Measurements from ENCODE around the gene SH3RF3. TPM values are rescaled to one million over a fixed set of nuclear protein-coding genes. Genes with fewer than 3 reads are reported as not detected.

SH3RF3 gene
- polyA plus RNA-seq, 1 of the 3 experiments (the other 2 are of a cell fraction), result 1.9 TPM

DNA sequence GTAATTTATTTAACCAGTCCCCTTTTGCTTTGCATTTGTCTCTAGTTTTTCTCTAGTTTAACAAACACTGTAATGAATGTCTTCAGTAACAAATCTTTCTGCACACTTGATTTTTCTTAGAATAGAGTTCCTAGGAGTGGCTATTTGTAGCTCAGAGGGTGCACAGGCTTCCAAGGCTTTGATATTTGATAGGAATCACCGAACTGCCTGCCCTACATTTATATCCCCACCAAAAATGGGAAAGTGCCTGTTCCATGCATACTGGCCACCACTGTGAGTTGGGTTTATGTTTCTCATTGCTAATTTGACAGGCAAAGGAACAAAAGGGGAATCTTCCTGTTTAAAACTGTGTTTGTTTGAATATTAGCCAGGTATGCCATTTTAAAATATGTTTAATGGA, 238.7 kb downstream of the SH3RF3 start:
- Histone ChIP-seq H3K4me3 (ENCODE audit: low read depth in 2 of 2, low read length in 1 of 2) (no peak overlapping the region), H3K4me1 (ENCODE audit: control insufficient read depth in 1 of 2, insufficient read depth in 2 of 2, low read depth in 1 of 2, low read length in 1 of 2) (no peaks in the 10 kb centered on the region; a peak in 1 of 4 replicates), H3K79me2 (ENCODE audit: insufficient read depth) (no peaks in the 10 kb centered on the region; the same call in 1 of the 2 replicates), H3K36me3 (replicated peaks in 1 of 2; ENCODE audit: control insufficient read depth in 1 of 2, insufficient read depth in 2 of 2, low read length in 1 of 2) (peaks cover 0 to 4% of the 10 kb centered on the region in 2 experiments), H3K27ac (ENCODE audit: low read depth in 2 of 2, low read length in 1 of 2) (no peak overlapping the region), H3K4me2 (no peak overlapping the region), H2AFZ (ENCODE audit: low read depth) (no peak overlapping the region), H3K27me3 (ENCODE audit: insufficient read depth) (no peaks in the 10 kb centered on the region), H3K9ac (no peak overlapping the region), H3K9me3 (no peaks in the 10 kb centered on the region), H3K9me2 (no peaks in the 10 kb centered on the region), H3F3A (replicated peaks; ENCODE audit: insufficient read depth) (peaks cover 4% of the 10 kb centered on the region), H4K20me1 (ENCODE audit: insufficient read depth) (no peaks in the 10 kb centered on the region)
- ChIA-PET POLR2A (no interaction called here), CTCF (no interaction called here)
- TF ChIP-seq, protein P1, sequence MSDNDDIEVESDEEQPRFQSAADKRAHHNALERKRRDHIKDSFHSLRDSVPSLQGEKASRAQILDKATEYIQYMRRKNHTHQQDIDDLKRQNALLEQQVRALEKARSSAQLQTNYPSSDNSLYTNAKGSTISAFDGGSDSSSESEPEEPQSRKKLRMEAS (IDR thresholded peaks at IDR 0.05; ENCODE audit: low read depth), result no peak
- no peak for TF ChIP-seq MEF2A (IDR thresholded peaks at IDR 0.05; ENCODE audit: borderline replicate concordance, low read depth)
- no peak for TF ChIP-seq RCOR1 (IDR thresholded peaks at IDR 0.05; ENCODE audit: low read length)
- TF ChIP-seq MXI1 (IDR thresholded peaks at IDR 0.05; ENCODE audit: low read depth, low read length), result no peak
- no peak for TF ChIP-seq NRF1 (IDR thresholded peaks at IDR 0.05; ENCODE audit: low read depth, low read length)
- no peak for TF ChIP-seq EZH2phosphoT487 (IDR thresholded peaks at IDR 0.05; ENCODE audit: borderline replicate concordance, low read depth)
- no peak for TF ChIP-seq FOXJ3 (CRISPR knock-in tag; IDR thresholded peaks at IDR 0.05)
- TF ChIP-seq, protein P2, sequence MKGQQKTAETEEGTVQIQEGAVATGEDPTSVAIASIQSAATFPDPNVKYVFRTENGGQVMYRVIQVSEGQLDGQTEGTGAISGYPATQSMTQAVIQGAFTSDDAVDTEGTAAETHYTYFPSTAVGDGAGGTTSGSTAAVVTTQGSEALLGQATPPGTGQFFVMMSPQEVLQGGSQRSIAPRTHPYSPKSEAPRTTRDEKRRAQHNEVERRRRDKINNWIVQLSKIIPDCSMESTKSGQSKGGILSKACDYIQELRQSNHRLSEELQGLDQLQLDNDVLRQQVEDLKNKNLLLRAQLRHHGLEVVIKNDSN (IDR thresholded peaks at IDR 0.05; ENCODE audit: borderline replicate concordance, low read depth), result no peak
- TF ChIP-seq JUND (IDR thresholded peaks at IDR 0.05), result no peak
- TF ChIP-seq EP300 (IDR thresholded peaks at IDR 0.05; ENCODE audit: borderline replicate concordance in 1 of 2, low read depth in 1 of 2, low read length in 1 of 2), result no peak
- TF ChIP-seq, protein P3, sequence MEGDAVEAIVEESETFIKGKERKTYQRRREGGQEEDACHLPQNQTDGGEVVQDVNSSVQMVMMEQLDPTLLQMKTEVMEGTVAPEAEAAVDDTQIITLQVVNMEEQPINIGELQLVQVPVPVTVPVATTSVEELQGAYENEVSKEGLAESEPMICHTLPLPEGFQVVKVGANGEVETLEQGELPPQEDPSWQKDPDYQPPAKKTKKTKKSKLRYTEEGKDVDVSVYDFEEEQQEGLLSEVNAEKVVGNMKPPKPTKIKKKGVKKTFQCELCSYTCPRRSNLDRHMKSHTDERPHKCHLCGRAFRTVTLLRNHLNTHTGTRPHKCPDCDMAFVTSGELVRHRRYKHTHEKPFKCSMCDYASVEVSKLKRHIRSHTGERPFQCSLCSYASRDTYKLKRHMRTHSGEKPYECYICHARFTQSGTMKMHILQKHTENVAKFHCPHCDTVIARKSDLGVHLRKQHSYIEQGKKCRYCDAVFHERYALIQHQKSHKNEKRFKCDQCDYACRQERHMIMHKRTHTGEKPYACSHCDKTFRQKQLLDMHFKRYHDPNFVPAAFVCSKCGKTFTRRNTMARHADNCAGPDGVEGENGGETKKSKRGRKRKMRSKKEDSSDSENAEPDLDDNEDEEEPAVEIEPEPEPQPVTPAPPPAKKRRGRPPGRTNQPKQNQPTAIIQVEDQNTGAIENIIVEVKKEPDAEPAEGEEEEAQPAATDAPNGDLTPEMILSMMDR (IDR thresholded peaks at IDR 0.05), result no peak
- 75% methylated on average over 1 of the region's 1 CpG for WGBS (ENCODE audit: low lambda C conversion rate)
- DNase-seq, result no peak

DNA sequence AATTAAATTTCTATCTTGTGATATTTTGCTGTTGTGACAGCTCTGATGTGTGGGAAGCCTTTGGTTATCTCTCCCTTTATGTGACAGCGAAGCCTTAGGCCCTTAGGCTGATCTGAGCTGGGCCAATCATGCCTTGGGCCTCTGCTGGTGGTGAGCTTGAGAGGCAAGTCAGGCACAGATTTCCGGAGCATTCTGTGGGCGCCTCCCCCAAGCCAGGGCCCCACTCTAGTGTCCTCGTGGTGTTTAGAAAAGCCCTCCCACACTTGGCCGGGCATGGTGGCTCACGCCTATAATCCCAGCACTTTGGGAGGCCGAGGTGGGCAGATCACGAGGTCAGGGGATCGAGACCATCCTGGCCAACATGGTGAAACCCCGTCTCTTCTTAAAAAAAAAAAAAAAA, 239.8 kb downstream of the SH3RF3 start:
- no peak overlapping the region for H3K27ac ChIP-seq (ENCODE audit: low read depth in 2 of 2, low read length in 1 of 2)
- POLR2A ChIA-PET, result no interaction called here
- no peaks in the 10 kb centered on the region for H4K20me1 ChIP-seq (ENCODE audit: insufficient read depth)
- no peaks in the 10 kb centered on the region for H3K9me3 ChIP-seq
- no peaks in the 10 kb centered on the region for H3K9me2 ChIP-seq
- H3K9ac ChIP-seq, result no peak overlapping the region
- H3K4me2 ChIP-seq, result no peak overlapping the region
- H2AFZ ChIP-seq (ENCODE audit: low read depth), result no peak overlapping the region
- H3K4me1 ChIP-seq (ENCODE audit: control insufficient read depth in 1 of 2, insufficient read depth in 2 of 2, low read depth in 1 of 2, low read length in 1 of 2), result no peaks in the 10 kb centered on the region; a peak in 1 of 4 replicates
- DNase-seq, result no peak
- CTCF ChIA-PET, result no interaction called here
- H3K36me3 ChIP-seq (replicated peaks in 1 of 2; ENCODE audit: control insufficient read depth in 1 of 2, insufficient read depth in 2 of 2, low read length in 1 of 2), result peaks cover 2 to 4% of the 10 kb centered on the region in 2 experiments
- H3F3A ChIP-seq (replicated peaks; ENCODE audit: insufficient read depth), result no peaks in the 10 kb centered on the region
- no peaks in the 10 kb centered on the region for H3K27me3 ChIP-seq (ENCODE audit: insufficient read depth)
- H3K4me3 ChIP-seq (ENCODE audit: low read depth in 2 of 2, low read length in 1 of 2), result no peak overlapping the region
- no peaks in the 10 kb centered on the region; the same call in 1 of the 2 replicates for H3K79me2 ChIP-seq (ENCODE audit: insufficient read depth)
- WGBS (ENCODE audit: low lambda C conversion rate), result 90% methylated on average over 9 of the region's 10 CpGs
- TF ChIP-seq FOXJ3 (CRISPR knock-in tag; IDR thresholded peaks at IDR 0.05) (no peak), POLR2AphosphoS5 (IDR thresholded peaks at IDR 0.05; ENCODE audit: low read depth, low read length) (no peak)

Measured in SK-N-SH (cell line).